Coronary artery (tissue), 2 donors: ENCODE measurements around the gene CHRNA4.

Experiments
- DNase-seq: peaks from one replicate; pipeline ENCODE4 v3.0.0-alpha.2; 2017; ENCODE audit warnings: low spot score
- H3K27ac ChIP-seq, 2 donors: fragments of 200-600 bp; sonication (generic); one replicate each; pipeline ENCODE4 v1.5.1; 2016 to 2019
- H3K4me3 ChIP-seq: fragments of 200-600 bp; sonication (generic); 2 replicates; pipeline ENCODE4 v1.5.1; 2016; ENCODE audit warnings: mild to moderate bottlenecking, moderate library complexity
- TF ChIP-seq, protein P1 (sequence below): fragments of 200-600 bp; sonication (generic); IDR thresholded peaks from one replicate; pipeline ENCODE4 v1.5.1; 2019; ENCODE audit warnings: antibody characterized with exemption

CHRNA4 gene

DNA sequence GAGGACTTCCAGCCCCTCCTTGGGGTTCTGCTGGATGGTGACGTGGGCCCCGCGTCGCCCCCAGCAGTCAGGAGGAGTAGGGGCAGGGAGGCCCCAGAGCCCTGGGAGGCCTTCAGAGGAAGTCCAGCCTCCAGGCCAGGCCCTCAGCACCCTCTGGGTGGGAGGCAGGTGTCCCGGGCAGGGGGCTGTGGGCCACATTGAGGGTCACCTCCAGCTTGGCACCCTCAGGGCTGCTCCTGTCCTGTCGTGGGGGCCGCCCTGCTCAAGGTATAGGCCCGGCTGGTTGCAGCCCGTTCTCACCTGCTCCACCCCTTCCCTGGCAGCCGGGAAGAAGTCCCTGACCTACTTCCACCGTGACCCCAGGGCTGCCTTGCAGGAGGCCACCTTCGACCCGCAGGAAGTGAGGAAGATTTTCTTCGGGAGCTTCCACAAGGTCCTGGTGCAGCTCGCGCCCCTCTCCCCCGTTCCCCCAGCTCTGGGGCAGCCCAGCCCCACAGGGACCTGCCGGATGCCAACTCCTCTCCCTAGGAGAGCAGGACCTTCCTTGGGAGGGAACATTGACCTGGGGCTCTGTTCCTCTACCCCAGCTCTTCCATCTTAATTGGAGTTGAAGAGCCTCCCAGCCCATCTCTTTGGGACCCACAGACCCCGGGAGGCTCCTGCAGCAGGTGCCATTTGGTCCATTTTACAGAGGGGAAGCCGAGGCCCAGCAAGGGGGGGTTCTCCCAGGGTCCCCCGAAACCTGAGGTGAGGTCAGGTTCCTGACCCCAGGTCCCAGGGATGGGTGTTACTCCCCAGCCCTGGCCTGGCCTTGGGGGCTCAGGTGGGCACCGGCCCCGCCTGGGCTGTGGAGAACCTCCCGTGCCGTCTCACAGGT lies 41.7 kb downstream of the CHRNA4 start:
- TF ChIP-seq, protein P1, sequence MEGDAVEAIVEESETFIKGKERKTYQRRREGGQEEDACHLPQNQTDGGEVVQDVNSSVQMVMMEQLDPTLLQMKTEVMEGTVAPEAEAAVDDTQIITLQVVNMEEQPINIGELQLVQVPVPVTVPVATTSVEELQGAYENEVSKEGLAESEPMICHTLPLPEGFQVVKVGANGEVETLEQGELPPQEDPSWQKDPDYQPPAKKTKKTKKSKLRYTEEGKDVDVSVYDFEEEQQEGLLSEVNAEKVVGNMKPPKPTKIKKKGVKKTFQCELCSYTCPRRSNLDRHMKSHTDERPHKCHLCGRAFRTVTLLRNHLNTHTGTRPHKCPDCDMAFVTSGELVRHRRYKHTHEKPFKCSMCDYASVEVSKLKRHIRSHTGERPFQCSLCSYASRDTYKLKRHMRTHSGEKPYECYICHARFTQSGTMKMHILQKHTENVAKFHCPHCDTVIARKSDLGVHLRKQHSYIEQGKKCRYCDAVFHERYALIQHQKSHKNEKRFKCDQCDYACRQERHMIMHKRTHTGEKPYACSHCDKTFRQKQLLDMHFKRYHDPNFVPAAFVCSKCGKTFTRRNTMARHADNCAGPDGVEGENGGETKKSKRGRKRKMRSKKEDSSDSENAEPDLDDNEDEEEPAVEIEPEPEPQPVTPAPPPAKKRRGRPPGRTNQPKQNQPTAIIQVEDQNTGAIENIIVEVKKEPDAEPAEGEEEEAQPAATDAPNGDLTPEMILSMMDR = no peak
- H3K4me3 ChIP-seq = no peak overlapping the region
- DNase-seq = no peak
- H3K27ac ChIP-seq = no peak overlapping the region

DNA sequence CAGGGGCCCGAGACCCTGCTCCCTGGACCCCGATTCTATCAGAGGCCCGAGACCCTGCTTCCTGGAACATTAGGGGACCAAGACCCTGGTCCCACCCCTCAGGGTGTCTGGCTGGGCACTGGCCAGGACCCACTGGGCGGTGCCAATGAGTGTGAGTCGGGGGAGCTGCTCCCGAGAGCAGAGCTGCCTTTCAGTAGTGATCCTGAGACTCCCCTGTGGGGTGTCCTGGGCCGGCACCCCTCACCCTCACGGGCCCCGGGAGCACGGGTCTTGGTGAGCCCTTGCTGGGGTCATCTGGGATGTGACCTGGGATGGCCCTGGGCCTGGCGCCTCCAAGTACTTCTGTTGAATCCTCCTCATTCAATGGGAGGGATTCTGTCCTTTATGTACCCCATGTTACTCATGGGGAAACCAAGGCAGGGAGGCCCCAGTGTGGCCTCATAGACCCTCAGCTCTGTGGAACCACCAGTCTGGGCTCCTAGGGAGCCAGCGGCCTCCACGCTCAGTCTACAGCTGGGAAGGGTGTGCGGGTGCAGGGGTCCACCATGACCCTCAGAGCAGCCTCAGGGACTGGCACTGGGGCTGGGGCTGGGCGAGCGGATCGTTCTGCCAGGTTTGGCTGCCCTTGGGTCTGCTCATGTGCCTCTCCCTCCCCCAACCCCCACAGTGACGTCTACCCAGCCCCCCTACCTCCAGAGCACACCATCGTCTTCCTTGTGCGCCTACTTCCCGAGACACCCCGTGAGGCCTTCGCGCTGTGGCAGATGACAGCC lies 42.6 kb downstream of the CHRNA4 start:
- TF ChIP-seq, protein P1 = no peak
- no peak overlapping the region for H3K4me3 ChIP-seq
- H3K27ac ChIP-seq = no peak overlapping the region
- no peak for DNase-seq

DNA sequence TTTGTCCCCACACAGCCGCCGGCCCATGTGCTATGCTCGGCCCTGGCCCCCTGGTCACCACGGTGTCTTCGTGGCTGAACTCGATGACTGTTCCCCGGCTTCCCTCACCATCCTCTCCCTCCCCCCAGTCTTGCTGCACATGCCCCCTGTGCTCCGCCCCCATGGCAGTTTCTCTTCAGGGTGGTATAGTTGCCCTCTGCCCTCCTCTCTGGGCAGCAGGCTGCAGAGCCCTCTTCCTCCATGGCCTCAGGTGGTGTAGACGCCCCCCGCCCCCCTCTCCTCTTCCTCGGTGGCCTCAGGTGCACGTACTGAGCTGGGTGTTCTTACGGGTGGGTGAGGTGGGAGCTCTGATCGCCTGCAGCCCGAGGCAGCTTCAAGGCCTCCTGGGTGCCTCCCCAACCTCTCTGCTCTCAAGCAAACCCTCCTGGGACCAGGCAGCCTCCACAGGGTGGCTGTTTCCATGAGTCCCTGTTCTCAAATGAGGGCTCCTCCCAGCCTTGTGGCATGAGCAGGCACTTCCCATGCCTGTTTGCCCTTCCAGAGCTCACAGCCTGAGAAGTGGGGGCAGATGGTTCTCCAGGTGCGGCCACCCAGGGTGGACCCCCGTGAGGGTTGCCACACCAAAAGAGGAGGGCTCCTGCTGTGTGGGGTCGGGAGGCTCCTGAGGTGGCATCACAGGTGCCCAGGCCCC lies 43.4 kb downstream of the CHRNA4 start:
- Histone ChIP-seq H3K4me3 (no peak overlapping the region), H3K27ac (no peak overlapping the region)
- no peak for DNase-seq
- TF ChIP-seq, protein P1 = no peak

DNA sequence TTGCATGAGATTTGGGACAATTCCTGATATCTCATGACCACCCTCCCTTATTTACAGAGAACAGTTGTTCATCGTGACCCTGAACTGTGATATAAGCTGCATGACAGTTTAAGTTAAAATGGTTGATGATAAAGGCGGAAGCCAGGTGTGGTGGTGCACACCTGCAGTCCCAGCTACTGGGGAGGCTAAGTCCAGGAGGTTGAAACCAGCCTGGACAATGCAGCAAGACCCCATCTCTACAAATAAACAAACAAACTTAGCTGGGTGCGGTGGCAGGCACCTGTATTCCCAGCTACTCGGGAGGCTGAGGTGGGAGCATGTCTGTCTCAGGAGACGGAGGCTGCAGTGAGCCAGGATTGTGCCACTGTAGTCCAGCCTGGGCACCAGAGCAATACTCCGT lies 44.1 kb downstream of the CHRNA4 start:
- no peak for DNase-seq
- H3K27ac ChIP-seq = no peak overlapping the region
- TF ChIP-seq, protein P1 = no peak
- no peak overlapping the region for H3K4me3 ChIP-seq

DNA sequence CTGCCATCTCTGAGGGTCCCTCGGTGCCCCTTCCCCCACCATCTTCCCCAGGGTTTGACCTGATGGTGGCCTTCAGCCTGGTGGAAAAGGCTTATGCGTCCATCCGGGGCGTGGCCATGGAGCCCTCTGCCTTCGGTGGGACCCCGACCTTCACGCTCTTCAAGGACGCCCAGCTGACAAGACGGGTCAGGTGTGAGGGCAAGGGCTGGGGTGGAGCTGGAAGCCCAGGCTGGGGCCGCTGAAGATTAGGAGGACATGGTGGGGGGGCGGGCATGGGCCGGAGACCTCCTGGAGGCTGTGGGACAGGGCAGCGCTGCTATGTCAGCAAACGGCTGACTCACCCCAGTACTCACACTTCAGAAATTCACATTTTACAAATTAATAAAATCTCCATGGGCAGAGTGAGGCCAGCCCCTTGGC lies 44.6 kb downstream of the CHRNA4 start:
- DNase-seq = no peak
- TF ChIP-seq, protein P1 = no peak
- H3K27ac ChIP-seq = no peak overlapping the region
- H3K4me3 ChIP-seq = no peak overlapping the region

DNA sequence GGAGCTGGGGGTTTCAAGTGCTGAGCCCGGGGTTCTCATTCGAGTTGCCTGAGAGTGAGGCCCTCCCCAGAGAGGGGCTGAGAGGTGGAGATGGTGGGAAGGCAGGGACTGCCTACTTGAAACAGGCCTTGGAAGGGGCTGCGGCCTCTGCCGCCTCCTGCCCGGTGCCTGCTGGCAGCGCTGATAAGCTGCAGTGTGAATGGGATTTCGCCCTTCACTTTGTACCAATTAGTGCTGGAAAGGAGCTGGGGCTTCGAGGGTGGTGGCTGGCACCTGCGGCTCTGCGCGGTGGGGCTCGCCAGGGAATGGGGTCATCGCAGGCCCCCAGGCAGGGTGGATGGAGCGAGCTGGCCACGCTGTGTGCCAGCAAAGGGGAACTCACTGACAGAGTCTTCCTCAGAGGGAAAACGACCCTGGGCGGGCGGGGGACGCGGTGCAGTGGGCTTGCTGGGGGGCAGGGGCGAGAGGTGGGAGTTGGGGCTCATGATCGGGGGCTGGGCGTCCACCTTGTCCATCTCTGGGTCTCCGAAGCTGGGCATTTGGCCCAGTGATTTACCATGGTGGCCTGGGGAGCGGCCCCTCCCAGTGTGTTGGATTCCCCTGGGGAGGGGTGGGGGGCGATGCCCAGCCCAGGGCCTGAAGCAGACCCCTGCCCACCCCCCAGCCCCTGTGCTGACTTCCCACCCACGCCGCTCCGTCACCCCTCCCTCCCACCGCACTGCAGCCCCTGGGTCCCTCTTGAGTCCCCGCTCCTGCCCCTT lies 45.2 kb downstream of the CHRNA4 start:
- DNase-seq = no peak
- TF ChIP-seq, protein P1 = no peak
- no peak overlapping the region for H3K27ac ChIP-seq
- H3K4me3 ChIP-seq = no peak overlapping the region
